CD8-positive, alpha-beta memory T cell (primary cell): ENCODE data around the gene CRMP1. TPM values are rescaled to one million over a fixed set of nuclear protein-coding genes. Genes with fewer than 3 reads are reported as not detected.
A peak's percentile ranks its signal among the peaks of the same experiment; 100 is the strongest.

Experiments
- CTCF ChIA-PET: fragments of 350-600 bp; sonication (Branson Sonifier 250); formaldehyde crosslinking; loops from one replicate; lab custom pipeline; 2021; ENCODE audit warnings: antibody characterized with exemption; lab: Charles Lee
- POLR2A ChIA-PET: fragments of 350-600 bp; sonication (Branson Sonifier 250); formaldehyde crosslinking; loops from one replicate; lab custom pipeline; 2021; ENCODE audit warnings: antibody characterized with exemption; lab: Charles Lee
- DNase-seq, 5 donors: peaks; one replicate each; pipeline versions ENCODE4 v3.0.0 to v3.0.0-alpha.2; 2020 to 2022; ENCODE audit warnings: mixed read lengths in 1 of 5
- H3K27ac ChIP-seq: one replicate; pipeline ENCODE4 v1.7.0; 2013; ENCODE audit warnings: low read depth, mild to moderate bottlenecking, low read length, moderate library complexity
- H3K27me3 ChIP-seq: 2 replicates; pipeline ENCODE4 v1.7.0; 2013; ENCODE audit warnings: low read length, mild to moderate bottlenecking; ENCODE audit not compliant: insufficient read depth, poor library complexity, severe bottlenecking
- H3K36me3 ChIP-seq: 2 replicates; pipeline ENCODE4 v1.7.0; 2013; ENCODE audit warnings: mild to moderate bottlenecking, low read length, moderate library complexity; ENCODE audit not compliant: insufficient read depth
- H3K4me1 ChIP-seq: 2 replicates; pipeline ENCODE4 v1.7.0; 2013; ENCODE audit warnings: mild to moderate bottlenecking, low read length, moderate library complexity; ENCODE audit not compliant: insufficient read depth
- H3K4me3 ChIP-seq: 2 replicates; pipeline ENCODE4 v1.7.0; 2013; ENCODE audit warnings: mild to moderate bottlenecking, low read length
- H3K9me3 ChIP-seq: 2 replicates; pipeline ENCODE4 v1.7.0; 2013; ENCODE audit warnings: mild to moderate bottlenecking, low read length
- H3K27ac Mint-ChIP-seq, 8 donors: one replicate each; pipeline ENCODE4 v1.8.0; 2020 to 2021; ENCODE audit warnings: mixed read lengths in 8 of 8, mild to moderate bottlenecking in 6 of 8, inconsistent platforms in 3 of 8, moderate library complexity in 3 of 8
- H3K27me3 Mint-ChIP-seq, 2 donors: one replicate each; pipeline ENCODE4 v1.8.0; 2020 to 2021; ENCODE audit warnings: mixed read lengths in 2 of 2, mild to moderate bottlenecking in 1 of 2, moderate library complexity in 1 of 2
- H3K36me3 Mint-ChIP-seq, 3 donors: one replicate each; pipeline ENCODE4 v1.8.0; 2020 to 2021; ENCODE audit warnings: mixed read lengths in 3 of 3, inconsistent platforms in 1 of 3, mild to moderate bottlenecking in 1 of 3
- H3K4me1 Mint-ChIP-seq, 3 donors: one replicate each; pipeline ENCODE4 v1.8.0; 2020 to 2021; ENCODE audit warnings: mixed read lengths in 3 of 3, inconsistent platforms in 1 of 3, mild to moderate bottlenecking in 1 of 3
- H3K4me3 Mint-ChIP-seq, 7 donors: one replicate each; pipeline ENCODE4 v1.8.0; 2020 to 2021; ENCODE audit warnings: mixed read lengths in 7 of 7, mild to moderate bottlenecking in 6 of 7, moderate library complexity in 4 of 7, inconsistent platforms in 2 of 7
- H3K9me3 Mint-ChIP-seq, 5 donors: one replicate each; pipeline ENCODE4 v1.8.0; 2020 to 2022; ENCODE audit warnings: mixed read lengths in 5 of 5, mild to moderate bottlenecking in 3 of 5, moderate library complexity in 2 of 5, inconsistent platforms in 1 of 5
- polyA plus RNA-seq: library from polyadenylated mRNA; unstranded; fragments of 300-500 nt; fragmentation: Illumina TruSeq; gene quantifications from one replicate; pipeline ENCODE4 v1.2.3, GENCODE V29; 2021
- total RNA-seq, 2 experiments: library from RNA; stranded (reverse); gene quantifications; one replicate each; pipeline ENCODE4 v1.2.3, GENCODE V29; 2021

The CRMP1 gene
- total and polyA plus RNA-seq, 3 experiments from 2014 or later: 0.10 TPM; not detected in 2

- ChIA-PET POLR2A (no interaction called here), CTCF (no interaction called here)
- Histone ChIP-seq H3K36me3 (no peaks in the 10 kb centered on the region), H3K27ac (no peak overlapping the region), H3K4me1 (no peaks in the 10 kb centered on the region), H3K27me3 (peaks cover 3% of the 10 kb centered on the region), H3K4me3 (no peak overlapping the region), H3K9me3 (no peaks in the 10 kb centered on the region)
- peaks cover 0 to 7% (median 2%) of the 10 kb centered on the region in 3 donors for H3K4me1 Mint-ChIP-seq
- peaks cover 0 to 7% (median 0%) of the 10 kb centered on the region in 5 donors for H3K9me3 Mint-ChIP-seq
- no peak for DNase-seq
- no peaks in the 10 kb centered on the region for H3K36me3 Mint-ChIP-seq
- H3K27ac Mint-ChIP-seq: no peak overlapping the region
- H3K4me3 Mint-ChIP-seq: no peak overlapping the region
- peaks cover 31 to 50% of the 10 kb centered on the region in 2 donors for H3K27me3 Mint-ChIP-seq
Measured at GRCh38 chr4:5883916-5884315, 9.0 kb downstream of the CRMP1 start.

- Mint-ChIP-seq H3K4me3 (no peak overlapping the region), H3K27me3 (peaks cover 29 to 52% of the 10 kb centered on the region in 2 donors), H3K27ac (no peak overlapping the region), H3K9me3 (peaks cover 0 to 8% (median 0%) of the 10 kb centered on the region in 5 donors), H3K36me3 (no peaks in the 10 kb centered on the region), H3K4me1 (peaks cover 0 to 4% (median 0%) of the 10 kb centered on the region in 3 donors)
- H3K4me1 ChIP-seq: no peaks in the 10 kb centered on the region
- H3K27ac ChIP-seq: no peak overlapping the region
- no peaks in the 10 kb centered on the region for H3K9me3 ChIP-seq
- CTCF ChIA-PET: no interaction called here
- no peaks in the 10 kb centered on the region for H3K36me3 ChIP-seq
- no peak overlapping the region for H3K4me3 ChIP-seq
- DNase-seq: no peak
- POLR2A ChIA-PET: no interaction called here
- H3K27me3 ChIP-seq: no peaks in the 10 kb centered on the region
Measured at GRCh38 chr4:5882947-5883346, 9.9 kb downstream of the CRMP1 start.

- no peak for DNase-seq
- no peaks in the 10 kb centered on the region for H3K36me3 ChIP-seq
Measured at GRCh38 chr4:5881340-5881739, 11.5 kb downstream of the CRMP1 start.

GRCh38 chr4:5878359-5878758 lies 14.5 kb downstream of the CRMP1 start:
- H3K36me3 ChIP-seq: no peaks in the 10 kb centered on the region

More at GRCh38 chr4:5881340-5881739, 11.5 kb downstream of the CRMP1 start:
- Histone ChIP-seq H3K4me1 (no peaks in the 10 kb centered on the region), H3K27ac (no peak overlapping the region), H3K27me3 (no peaks in the 10 kb centered on the region), H3K9me3 (no peaks in the 10 kb centered on the region), H3K4me3 (no peak overlapping the region)
- ChIA-PET CTCF (no interaction called here), POLR2A (no interaction called here)
- peaks cover 0 to 8% (median 0%) of the 10 kb centered on the region in 5 donors for H3K9me3 Mint-ChIP-seq
- H3K4me1 Mint-ChIP-seq: no peaks in the 10 kb centered on the region
- H3K27me3 Mint-ChIP-seq: peaks cover 24 to 40% of the 10 kb centered on the region in 2 donors
- H3K4me3 Mint-ChIP-seq: no peak overlapping the region
- no peaks in the 10 kb centered on the region for H3K36me3 Mint-ChIP-seq
- no peak overlapping the region for H3K27ac Mint-ChIP-seq

GRCh38 chr4:5877392-5877791 lies 15.5 kb downstream of the CRMP1 start:
- Mint-ChIP-seq H3K9me3 (peaks cover 0 to 6% (median 2%) of the 10 kb centered on the region in 5 donors), H3K4me1 (no peaks in the 10 kb centered on the region), H3K36me3 (no peaks in the 10 kb centered on the region), H3K27me3 (peaks cover 12 to 16% of the 10 kb centered on the region in 2 donors), H3K27ac (no peak overlapping the region), H3K4me3 (no peak overlapping the region)
- Histone ChIP-seq H3K9me3 (no peaks in the 10 kb centered on the region), H3K4me1 (no peaks in the 10 kb centered on the region), H3K27ac (no peak overlapping the region), H3K4me3 (no peak overlapping the region), H3K36me3 (no peaks in the 10 kb centered on the region), H3K27me3 (no peaks in the 10 kb centered on the region)
- CTCF ChIA-PET: no interaction called here
- POLR2A ChIA-PET: no interaction called here
- no peak for DNase-seq

More at GRCh38 chr4:5878359-5878758, 14.5 kb downstream of the CRMP1 start:
- POLR2A ChIA-PET: no interaction called here
- no peaks in the 10 kb centered on the region for H3K4me1 Mint-ChIP-seq
- Histone ChIP-seq H3K9me3 (no peaks in the 10 kb centered on the region), H3K27me3 (no peaks in the 10 kb centered on the region), H3K4me3 (no peak overlapping the region), H3K27ac (no peak overlapping the region), H3K4me1 (no peaks in the 10 kb centered on the region)
- no peak overlapping the region for H3K27ac Mint-ChIP-seq
- CTCF ChIA-PET: no interaction called here
- peaks cover 18 to 20% of the 10 kb centered on the region in 2 donors for H3K27me3 Mint-ChIP-seq
- H3K9me3 Mint-ChIP-seq: peaks cover 0 to 6% (median 2%) of the 10 kb centered on the region in 5 donors
- DNase-seq: no peak
- H3K4me3 Mint-ChIP-seq: no peak overlapping the region
- H3K36me3 Mint-ChIP-seq: no peaks in the 10 kb centered on the region

DNA sequence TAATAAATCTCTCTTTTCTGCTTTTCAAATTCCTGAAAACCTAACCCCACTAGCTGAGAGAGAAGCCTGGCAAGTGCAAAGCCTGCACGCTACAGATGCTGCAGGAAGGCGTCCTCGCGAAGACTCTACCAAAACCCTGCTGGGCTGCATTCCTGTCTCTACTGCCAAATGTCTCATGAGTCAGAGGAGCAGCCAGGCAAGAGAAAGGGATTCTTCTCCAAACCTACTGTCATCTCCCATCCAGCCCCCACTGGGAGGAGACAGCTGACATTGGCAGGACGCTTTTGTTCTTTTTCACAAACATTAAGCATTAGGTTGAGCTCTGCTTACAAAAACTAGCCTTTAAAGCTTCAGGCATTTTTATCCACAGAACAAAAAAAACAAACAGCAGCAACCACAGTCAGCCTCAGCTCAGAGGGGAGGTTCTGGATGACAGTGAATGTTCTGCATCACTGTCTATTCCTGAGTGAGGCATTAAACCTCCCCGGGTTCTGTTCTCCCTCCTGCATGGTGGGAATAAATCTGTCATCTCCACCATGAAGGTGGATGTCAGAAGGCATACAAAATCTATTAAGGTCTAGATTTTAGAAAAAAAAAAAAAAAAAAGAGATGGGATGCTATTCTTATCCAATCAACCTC lies 18.0 kb downstream of the CRMP1 start:
- Histone ChIP-seq H3K36me3 (no peaks in the 10 kb centered on the region), H3K27me3 (no peaks in the 10 kb centered on the region), H3K9me3 (no peaks in the 10 kb centered on the region), H3K4me3 (no peak overlapping the region), H3K27ac (no peak overlapping the region), H3K4me1 (no peaks in the 10 kb centered on the region)
- DNase-seq: no peak
- Mint-ChIP-seq H3K36me3 (no peaks in the 10 kb centered on the region), H3K27ac (no peak overlapping the region), H3K4me3 (no peak overlapping the region), H3K9me3 (peaks cover 0 to 6% (median 4%) of the 10 kb centered on the region in 5 donors), H3K27me3 (peaks cover 12% of the 10 kb centered on the region in 2 donors), H3K4me1 (peaks cover 0 to 5% (median 3%) of the 10 kb centered on the region in 3 donors)
- ChIA-PET CTCF (no interaction called here), POLR2A (no interaction called here)

DNA sequence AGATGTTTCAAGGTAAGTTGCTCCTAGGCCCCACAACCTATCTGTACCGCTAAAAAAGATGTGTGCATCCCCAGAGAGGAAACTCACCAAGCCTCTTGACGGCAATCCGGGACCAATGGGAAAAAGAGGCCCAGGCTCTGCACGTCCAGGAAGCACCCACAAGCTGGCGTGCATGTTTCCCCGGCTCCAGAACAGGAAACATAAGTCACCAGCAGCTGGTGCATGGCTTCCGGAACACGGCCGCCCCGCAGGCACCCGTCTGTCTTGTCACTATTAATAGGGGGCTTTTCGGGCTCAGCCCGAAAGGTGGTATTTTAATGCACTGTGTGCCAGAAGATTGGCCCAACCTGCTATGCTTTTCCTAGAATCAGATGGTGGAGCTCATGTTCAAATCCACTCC lies 22.2 kb downstream of the CRMP1 start:
- H3K27me3 ChIP-seq: peaks cover 4% of the 10 kb centered on the region
- no peak for DNase-seq
- Mint-ChIP-seq H3K4me1 (peaks cover 14 to 21% (median 19%) of the 10 kb centered on the region in 3 donors), H3K36me3 (no peaks in the 10 kb centered on the region), H3K27ac (no peak overlapping the region), H3K9me3 (peaks cover 0 to 4% (median 0%) of the 10 kb centered on the region in 5 donors), H3K4me3 (peak overlapping the region in 1 of 7 donors; percentile 36), H3K27me3 (peaks cover 13 to 14% of the 10 kb centered on the region in 2 donors)
- H3K9me3 ChIP-seq: no peaks in the 10 kb centered on the region
- no peak overlapping the region for H3K27ac ChIP-seq
- no peaks in the 10 kb centered on the region for H3K4me1 ChIP-seq
- H3K4me3 ChIP-seq: no peak overlapping the region
- ChIA-PET POLR2A (no interaction called here), CTCF (no interaction called here)
- H3K36me3 ChIP-seq: no peaks in the 10 kb centered on the region

DNA sequence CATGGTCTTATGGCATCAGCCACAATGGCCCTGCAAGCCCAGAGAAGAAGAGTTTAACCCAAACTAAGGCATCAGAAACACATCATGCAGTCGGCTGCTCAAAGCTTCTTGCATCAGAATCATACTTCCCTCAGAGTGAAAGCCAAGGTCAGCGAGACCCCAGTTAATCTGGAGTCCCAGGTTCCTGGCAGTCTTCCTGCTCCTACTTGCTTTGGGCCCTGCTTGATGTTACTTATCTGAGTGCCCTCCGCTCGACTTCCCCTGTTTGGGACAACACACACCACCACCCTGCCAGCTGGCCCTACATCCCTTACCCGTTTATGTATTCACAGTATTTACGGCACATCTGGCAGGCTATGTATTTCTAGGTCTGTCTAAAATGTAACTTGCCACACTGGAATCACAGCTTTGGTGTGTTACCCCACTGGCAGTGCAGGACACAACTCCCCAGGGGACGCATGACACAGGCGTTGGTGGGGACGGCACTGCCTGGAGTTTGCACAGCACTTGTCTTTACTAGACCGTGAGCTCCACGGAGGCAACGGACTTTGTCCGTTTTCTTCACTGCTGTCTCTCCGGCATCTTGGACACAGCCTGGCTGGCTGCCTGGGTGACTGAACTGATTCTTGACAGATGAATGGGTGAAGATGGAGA lies 22.8 kb downstream of the CRMP1 start:
- Mint-ChIP-seq H3K36me3 (no peaks in the 10 kb centered on the region), H3K27ac (no peak overlapping the region), H3K4me3 (no peak overlapping the region), H3K4me1 (peaks cover 15 to 21% (median 19%) of the 10 kb centered on the region in 3 donors), H3K9me3 (peaks cover 0 to 4% (median 0%) of the 10 kb centered on the region in 5 donors), H3K27me3 (peaks cover 13 to 14% of the 10 kb centered on the region in 2 donors)
- CTCF ChIA-PET: no interaction called here
- Histone ChIP-seq H3K27ac (no peak overlapping the region), H3K9me3 (no peaks in the 10 kb centered on the region), H3K27me3 (peaks cover 4% of the 10 kb centered on the region), H3K36me3 (no peaks in the 10 kb centered on the region), H3K4me1 (no peaks in the 10 kb centered on the region), H3K4me3 (no peak overlapping the region)
- POLR2A ChIA-PET: no interaction called here
- no peak for DNase-seq
